Mucosa of rectum (tissue), 2 donors: ENCODE results near the gene CDH13.

Experiments
- H3K27ac ChIP-seq, 2 donors: one replicate each; pipeline ENCODE4 v1.7.0; 2013; ENCODE audit warnings: inconsistent platforms in 2 of 2, low read depth in 2 of 2, low read length in 2 of 2
- H3K27me3 ChIP-seq, 2 donors: one replicate each; pipeline ENCODE4 v1.7.0; 2013; ENCODE audit warnings: low read length in 2 of 2; ENCODE audit not compliant: control insufficient read depth in 2 of 2, insufficient read depth in 2 of 2
- H3K36me3 ChIP-seq, 2 donors: one replicate each; pipeline ENCODE4 v1.7.0; 2013; ENCODE audit warnings: low read length in 2 of 2; ENCODE audit not compliant: control insufficient read depth in 2 of 2, insufficient read depth in 2 of 2
- H3K4me1 ChIP-seq, 2 donors: one replicate each; pipeline ENCODE4 v1.7.0; 2013; ENCODE audit warnings: low read length in 2 of 2, mild to moderate bottlenecking in 1 of 2; ENCODE audit not compliant: control insufficient read depth in 2 of 2, insufficient read depth in 2 of 2
- H3K4me3 ChIP-seq, 2 donors: one replicate each; pipeline ENCODE4 v1.7.0; 2013; ENCODE audit warnings: low read length in 2 of 2
- H3K9ac ChIP-seq, 2 donors: one replicate each; pipeline ENCODE4 v1.7.0; 2013; ENCODE audit warnings: low read length in 2 of 2, low read depth in 1 of 2, mild to moderate bottlenecking in 1 of 2
- H3K9me3 ChIP-seq, 2 donors: one replicate each; pipeline ENCODE4 v1.7.0; 2013; ENCODE audit warnings: low read length in 2 of 2; ENCODE audit not compliant: control insufficient read depth in 2 of 2
- donor health status: healthy.
- donor health status: Normal muscosa, but diverticular disease.

CDH13 gene

DNA sequence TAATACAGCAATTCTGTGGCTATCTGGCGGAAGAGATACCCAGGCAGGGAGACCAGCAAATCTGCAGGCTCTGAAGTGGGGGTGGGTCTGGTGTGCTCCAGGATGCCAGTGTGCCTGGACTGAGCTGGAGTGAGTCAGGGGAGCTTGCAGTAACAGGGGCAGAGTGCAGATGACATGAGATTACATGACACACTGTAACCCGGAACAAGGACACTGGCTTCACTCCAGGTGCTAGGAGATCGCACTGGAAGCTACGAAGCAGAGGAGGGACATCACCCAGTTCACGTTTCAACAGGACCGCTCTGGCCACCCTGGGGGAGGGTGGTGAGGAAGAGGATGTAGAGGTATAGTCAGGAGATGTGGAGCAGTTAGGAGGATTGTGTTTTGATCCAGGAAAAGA is 475.6 kb downstream of the CDH13 start:
- no peak overlapping the region for H3K27ac ChIP-seq
- no peak overlapping the region for H3K4me3 ChIP-seq
- H3K36me3 ChIP-seq: no peaks in the 10 kb centered on the region
- no peak overlapping the region for H3K9ac ChIP-seq
- no peaks in the 10 kb centered on the region for H3K27me3 ChIP-seq
- H3K9me3 ChIP-seq: peaks cover 0 to 2% of the 10 kb centered on the region in 2 donors
- H3K4me1 ChIP-seq: no peaks in the 10 kb centered on the region

DNA sequence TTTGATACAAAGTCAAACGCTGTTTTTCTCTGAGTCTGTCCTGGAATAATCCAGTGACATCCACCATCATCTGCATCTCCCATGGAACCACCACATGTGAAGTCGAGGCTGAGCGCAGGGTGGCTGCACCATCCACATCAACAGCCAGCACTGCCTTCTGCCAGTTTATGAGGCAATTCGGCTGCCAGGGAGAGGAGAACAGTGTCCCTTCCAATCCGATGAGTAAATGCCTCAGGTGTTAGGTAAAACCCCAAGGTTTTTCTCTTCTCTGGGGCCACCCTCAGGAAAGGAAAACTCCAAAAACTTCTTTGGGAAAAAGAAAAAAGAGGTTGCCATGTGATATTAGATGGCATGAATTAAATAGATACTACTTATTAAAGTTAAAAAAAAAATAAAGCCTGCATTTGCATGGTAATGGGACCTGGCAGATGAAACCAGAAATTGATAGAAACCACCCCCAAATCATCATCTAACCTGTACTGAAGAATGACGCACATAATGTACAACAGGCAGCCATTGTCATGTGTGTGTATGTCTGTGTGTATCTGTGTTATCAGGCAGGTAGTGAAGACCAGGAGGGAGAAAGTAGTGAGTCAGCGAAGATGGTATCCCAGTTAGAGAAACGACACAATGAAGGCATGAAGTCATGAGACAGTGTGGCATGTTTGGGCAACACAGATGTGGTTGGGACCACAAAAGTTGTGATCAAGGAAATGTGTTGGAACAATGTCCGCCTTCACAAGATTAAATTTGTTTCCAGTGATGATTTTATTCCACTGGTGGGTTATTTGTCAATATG is 478.7 kb downstream of the CDH13 start:
- Histone ChIP-seq H3K27ac (no peak overlapping the region), H3K9ac (no peak overlapping the region), H3K36me3 (no peaks in the 10 kb centered on the region), H3K9me3 (no peaks in the 10 kb centered on the region), H3K4me1 (no peaks in the 10 kb centered on the region), H3K27me3 (no peaks in the 10 kb centered on the region), H3K4me3 (no peak overlapping the region)

DNA sequence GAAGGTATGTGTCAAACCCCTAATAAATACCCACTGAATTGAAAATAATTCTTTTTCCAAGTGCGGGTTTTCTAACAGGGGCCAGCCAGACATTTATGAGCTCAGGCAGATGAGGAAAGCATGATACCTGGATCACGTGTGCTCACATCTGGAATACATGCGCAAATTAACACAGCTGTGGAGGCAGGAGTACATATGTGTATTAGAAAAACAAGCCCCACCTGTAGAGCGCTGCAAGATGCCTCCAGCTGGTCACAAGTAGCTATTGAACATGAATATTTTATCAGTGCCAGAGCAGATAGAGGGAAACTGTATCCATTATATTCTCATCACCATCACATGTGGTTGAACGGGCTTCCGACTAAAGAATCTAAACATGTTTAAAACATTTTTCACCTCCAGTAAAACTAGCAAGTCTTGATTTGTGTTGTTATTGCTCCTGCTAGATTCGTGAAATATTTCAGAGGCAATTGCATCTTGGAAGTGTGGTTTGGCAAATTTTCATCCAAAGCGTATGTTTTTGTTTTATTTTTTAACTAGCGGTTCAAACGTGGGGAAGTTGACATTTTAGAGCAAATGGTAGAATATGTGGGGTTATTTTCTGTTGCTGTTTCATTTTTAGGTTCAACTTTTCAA is 482.8 kb downstream of the CDH13 start:
- no peak overlapping the region for H3K9ac ChIP-seq
- H3K9me3 ChIP-seq: no peaks in the 10 kb centered on the region
- no peaks in the 10 kb centered on the region for H3K4me1 ChIP-seq
- H3K4me3 ChIP-seq: no peak overlapping the region
- no peaks in the 10 kb centered on the region for H3K36me3 ChIP-seq
- no peaks in the 10 kb centered on the region for H3K27me3 ChIP-seq
- no peak overlapping the region for H3K27ac ChIP-seq

DNA sequence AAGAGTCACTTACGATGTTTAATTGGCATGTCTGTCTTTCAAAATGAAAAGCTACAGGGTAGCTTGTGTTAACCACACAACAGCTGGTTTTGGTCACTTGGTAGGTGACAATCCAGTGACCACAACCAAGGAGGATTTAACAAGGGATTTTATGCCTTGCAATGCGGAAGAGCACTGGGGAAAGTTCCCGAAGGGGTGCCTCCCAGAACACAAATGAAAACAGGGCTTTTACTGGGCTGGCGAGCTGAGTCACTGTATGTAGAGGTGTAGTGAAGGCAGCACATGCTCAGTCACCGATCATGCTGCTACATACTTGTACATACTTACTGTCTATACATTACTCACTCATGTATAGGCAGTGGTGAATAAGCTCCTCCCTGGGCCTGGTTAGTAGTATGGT is 483.5 kb downstream of the CDH13 start:
- Histone ChIP-seq H3K27ac (no peak overlapping the region), H3K9me3 (no peaks in the 10 kb centered on the region), H3K9ac (no peak overlapping the region), H3K36me3 (no peaks in the 10 kb centered on the region), H3K4me3 (no peak overlapping the region), H3K27me3 (no peaks in the 10 kb centered on the region), H3K4me1 (no peaks in the 10 kb centered on the region)

DNA sequence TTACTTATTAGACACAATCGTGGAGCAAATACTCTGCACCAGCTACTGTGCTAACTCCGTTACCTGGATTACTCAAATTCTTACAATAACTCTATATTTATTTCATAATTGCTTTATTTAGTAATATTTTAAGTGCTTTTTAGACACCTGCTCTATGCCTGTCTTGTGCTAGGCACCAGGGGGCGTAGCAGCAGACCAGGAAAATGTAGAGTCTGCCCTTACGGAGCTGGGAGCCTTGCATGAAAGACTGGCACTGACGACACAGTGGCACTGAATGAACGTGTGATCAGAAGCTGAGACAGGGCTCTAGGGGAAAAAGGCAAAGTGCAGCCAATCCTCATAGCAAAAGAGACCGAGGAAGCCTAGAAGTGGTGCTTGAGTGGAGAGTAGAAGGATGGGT is 486.5 kb downstream of the CDH13 start:
- no peaks in the 10 kb centered on the region for H3K9me3 ChIP-seq
- H3K27me3 ChIP-seq: no peaks in the 10 kb centered on the region
- no peaks in the 10 kb centered on the region for H3K36me3 ChIP-seq
- no peak overlapping the region for H3K4me3 ChIP-seq
- no peak overlapping the region for H3K27ac ChIP-seq
- no peaks in the 10 kb centered on the region for H3K4me1 ChIP-seq
- H3K9ac ChIP-seq: no peak overlapping the region

DNA sequence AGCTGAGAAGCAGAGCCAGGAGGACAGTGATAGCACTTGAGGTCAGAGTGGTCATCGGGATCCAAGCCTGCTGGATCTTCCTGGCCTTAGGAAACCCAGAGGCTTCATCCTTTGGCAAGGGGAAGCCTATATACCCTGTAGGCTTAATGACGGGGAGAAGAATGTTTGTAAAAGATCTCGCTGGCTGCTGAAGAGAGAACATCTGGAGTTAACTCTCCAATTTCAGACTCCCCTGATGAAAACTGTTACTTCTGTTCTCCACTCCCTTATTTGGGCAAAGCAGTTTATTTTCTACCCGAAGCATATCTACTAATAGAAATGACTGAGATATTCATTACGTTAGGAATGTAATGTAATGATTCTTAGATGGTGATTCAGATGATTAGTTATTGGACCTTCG is 487.0 kb downstream of the CDH13 start:
- Histone ChIP-seq H3K27ac (no peak overlapping the region), H3K4me3 (no peak overlapping the region), H3K36me3 (no peaks in the 10 kb centered on the region), H3K27me3 (no peaks in the 10 kb centered on the region), H3K9ac (no peak overlapping the region), H3K4me1 (no peaks in the 10 kb centered on the region), H3K9me3 (no peaks in the 10 kb centered on the region)

DNA sequence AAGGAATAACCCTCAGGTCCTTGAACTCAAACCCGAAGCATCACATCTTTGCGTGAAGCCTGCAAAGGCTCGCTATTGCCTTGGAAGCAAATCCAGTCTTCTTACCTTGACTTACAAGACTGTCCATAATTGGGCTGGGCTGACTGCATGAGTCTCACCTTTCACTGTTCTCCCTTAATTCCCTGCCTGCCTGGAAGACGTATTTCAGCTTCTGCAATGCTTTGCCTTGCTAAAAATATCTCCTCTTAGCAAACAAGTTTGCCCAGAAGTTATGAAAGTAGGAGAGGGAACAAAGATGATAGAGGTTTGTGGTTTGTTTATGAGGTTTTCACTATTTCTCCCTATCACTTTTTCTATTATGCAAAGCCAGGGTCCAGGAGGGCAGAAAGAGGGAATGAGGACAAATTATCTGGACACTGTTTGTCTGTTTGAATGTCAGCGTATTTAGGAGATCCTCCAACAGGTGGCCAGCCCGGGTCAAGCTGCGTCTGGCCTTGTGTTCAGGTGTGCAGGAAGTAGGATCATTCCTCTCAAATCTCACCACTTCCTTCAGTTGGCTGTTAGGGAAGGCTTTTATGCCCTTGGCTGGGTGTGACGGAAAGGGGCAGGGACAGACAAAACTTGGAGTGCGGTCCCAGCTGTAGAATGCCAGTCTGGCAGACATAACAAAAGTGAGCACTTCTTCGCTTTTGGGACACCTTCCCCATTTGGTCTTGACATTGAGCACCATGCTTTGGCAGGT is 488.9 kb downstream of the CDH13 start:
- Histone ChIP-seq H3K27me3 (no peaks in the 10 kb centered on the region), H3K9me3 (no peaks in the 10 kb centered on the region), H3K9ac (no peak overlapping the region), H3K4me1 (no peaks in the 10 kb centered on the region), H3K4me3 (no peak overlapping the region), H3K27ac (no peak overlapping the region), H3K36me3 (no peaks in the 10 kb centered on the region)

DNA sequence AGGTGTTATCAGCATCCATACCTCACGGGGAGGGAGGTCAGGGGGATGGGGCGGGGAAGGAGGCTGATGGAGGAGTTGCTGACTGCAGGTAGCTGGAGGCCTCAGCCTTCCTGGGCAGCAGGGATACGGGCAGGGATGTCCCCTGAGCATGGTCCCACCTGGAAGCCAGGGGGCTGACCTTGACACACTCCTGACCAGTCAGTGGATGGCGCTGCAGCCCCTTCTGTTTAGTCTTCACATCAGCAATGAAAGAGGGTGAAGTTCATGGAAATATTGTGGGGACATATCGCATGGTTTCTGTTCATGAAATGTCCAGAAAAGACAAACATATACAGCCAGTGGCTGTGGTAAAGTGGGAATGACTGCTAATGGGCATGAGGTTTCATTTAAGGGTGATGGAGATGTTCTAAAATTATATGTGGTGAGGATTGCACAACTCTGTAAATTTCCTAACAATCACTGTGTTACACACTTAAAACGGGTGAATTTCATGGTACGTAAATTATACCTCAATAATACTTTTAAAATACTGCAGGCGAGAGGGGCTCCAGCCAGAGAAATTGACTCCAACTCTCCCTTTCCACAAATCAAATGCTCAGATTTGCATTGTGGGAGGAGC is 489.6 kb downstream of the CDH13 start:
- no peaks in the 10 kb centered on the region for H3K4me1 ChIP-seq
- no peak overlapping the region for H3K27ac ChIP-seq
- H3K27me3 ChIP-seq: no peaks in the 10 kb centered on the region
- H3K9me3 ChIP-seq: no peaks in the 10 kb centered on the region
- no peaks in the 10 kb centered on the region for H3K36me3 ChIP-seq
- H3K4me3 ChIP-seq: no peak overlapping the region
- H3K9ac ChIP-seq: no peak overlapping the region

DNA sequence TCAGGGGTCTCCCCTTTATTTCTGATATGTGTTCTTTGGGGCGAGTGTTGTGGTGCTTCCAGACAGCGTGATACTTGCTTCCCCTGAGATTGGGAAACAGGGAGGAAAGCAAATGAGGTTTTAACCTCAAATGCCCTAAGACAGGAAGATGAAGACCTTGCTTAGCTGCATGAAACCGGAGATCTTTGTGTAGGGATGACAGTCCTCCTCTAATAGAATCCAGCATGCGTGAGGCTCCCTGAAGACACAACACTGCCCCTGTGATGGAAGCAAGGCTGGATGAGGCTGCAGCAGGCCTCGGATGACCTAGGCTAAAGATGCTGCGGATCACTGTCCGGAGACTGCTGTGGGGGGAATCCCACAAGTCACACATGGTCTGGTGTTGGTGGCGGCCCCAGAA is 491.0 kb downstream of the CDH13 start:
- Histone ChIP-seq H3K4me3 (no peak overlapping the region), H3K27ac (no peak overlapping the region), H3K4me1 (no peaks in the 10 kb centered on the region), H3K36me3 (no peaks in the 10 kb centered on the region), H3K9me3 (no peaks in the 10 kb centered on the region), H3K9ac (no peak overlapping the region), H3K27me3 (no peaks in the 10 kb centered on the region)

DNA sequence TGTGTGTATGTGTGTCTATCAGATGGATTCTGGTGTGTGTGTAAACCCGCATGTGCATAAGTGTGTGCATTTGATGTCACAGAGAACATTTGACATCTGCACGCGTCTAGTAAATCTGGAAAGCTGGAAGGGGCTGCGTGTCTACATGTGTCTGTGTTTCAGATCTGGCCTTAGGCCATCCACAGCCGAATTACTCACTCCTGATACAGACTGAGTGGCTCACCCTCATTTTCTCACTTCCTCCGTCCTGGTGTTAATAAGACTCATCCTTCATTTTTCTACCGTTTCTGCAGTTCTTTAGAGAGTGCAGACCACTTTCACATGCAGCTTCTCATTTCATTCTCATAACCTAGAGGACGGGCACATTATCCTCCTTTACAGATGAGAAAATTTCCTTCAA is 491.6 kb downstream of the CDH13 start:
- H3K27me3 ChIP-seq: no peaks in the 10 kb centered on the region
- no peak overlapping the region for H3K27ac ChIP-seq
- H3K4me3 ChIP-seq: no peak overlapping the region
- H3K9me3 ChIP-seq: no peaks in the 10 kb centered on the region
- H3K9ac ChIP-seq: no peak overlapping the region
- no peaks in the 10 kb centered on the region for H3K4me1 ChIP-seq
- H3K36me3 ChIP-seq: no peaks in the 10 kb centered on the region
